8988T (cell line): ENCODE data around the gene CD34.

Experiments
- DNase-seq: peaks from one replicate; pipeline ENCODE4 v3.0.0; 2011

CD34 gene

DNA sequence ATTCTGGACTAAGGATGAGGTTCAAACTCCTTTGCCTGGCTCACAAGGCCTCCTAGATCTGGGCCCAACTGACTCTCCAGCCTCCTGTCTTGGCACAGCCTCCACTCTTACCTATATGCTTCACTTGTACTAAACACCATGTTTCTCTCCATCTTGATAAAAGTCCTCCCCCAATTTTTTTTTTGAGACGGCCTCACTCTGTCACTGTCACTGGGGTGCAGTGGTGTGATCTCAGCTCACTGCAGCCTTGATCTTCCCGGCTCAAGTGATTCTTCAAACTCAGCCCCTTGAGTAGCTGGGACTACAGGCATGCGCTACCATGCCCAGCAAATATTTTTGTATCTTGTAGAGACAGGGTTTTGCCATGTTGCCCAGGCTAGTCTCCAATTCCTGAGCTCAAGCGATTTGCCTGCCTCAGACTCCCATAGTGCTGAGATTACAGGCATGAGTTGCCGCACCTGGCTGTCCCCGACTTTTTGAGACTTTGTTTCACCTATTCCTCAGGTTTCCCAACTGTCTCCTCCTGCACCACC lies 39.7 kb downstream of the CD34 start:
- DNase-seq = no peak

DNA sequence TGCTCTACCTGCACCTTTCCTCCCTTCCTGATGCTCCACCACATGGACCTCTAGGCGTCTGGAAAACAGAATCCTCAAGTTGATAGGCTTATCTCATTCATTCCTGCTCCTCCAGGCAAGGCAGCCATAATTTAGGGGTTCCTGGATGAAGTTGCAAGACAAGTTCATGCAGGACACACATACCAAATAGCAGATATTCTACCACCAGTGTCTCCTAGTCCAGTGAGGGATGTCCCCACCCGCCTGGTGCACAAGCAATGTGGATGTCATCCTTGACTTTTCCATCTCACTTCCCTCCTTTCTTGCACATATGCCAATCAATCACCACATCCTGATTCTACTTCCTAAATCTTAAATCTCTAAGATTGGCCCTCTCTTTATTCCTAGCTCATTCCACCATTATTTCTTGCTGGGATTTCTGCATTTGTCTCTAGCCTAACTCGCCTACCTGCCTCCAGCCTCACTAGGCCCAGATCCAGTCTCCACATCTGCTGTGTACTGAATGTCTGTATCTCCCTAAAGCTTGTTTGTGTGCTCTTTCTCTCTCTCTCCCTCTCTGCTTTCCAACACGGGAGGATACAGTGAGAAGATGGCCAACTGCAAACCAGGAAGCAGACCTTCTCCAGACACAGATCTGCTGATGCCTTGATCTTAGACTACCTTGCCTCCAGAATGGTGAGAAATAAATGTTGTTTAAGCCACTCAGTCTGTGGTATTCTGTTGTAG lies 40.5 kb downstream of the CD34 start:
- no peak for DNase-seq

DNA sequence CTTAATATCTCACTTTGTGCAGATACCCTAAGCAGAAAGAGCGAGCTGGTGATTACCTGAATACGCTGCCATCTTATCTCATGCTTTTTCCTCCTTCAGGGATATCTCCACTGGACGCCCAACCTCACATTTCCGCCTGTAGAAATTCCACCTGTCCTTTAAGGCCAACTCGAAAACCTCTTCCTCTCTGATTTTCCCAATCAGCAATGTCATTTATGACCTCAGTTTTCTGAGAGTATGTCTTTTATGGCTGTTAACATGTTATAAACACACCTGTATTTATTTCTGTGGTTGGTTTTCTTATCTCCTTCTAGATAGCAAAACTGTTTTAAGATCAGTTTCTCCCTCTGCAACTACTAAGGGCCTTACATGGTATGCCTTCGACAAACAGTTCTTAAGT lies 41.1 kb downstream of the CD34 start:
- DNase-seq = no peak

DNA sequence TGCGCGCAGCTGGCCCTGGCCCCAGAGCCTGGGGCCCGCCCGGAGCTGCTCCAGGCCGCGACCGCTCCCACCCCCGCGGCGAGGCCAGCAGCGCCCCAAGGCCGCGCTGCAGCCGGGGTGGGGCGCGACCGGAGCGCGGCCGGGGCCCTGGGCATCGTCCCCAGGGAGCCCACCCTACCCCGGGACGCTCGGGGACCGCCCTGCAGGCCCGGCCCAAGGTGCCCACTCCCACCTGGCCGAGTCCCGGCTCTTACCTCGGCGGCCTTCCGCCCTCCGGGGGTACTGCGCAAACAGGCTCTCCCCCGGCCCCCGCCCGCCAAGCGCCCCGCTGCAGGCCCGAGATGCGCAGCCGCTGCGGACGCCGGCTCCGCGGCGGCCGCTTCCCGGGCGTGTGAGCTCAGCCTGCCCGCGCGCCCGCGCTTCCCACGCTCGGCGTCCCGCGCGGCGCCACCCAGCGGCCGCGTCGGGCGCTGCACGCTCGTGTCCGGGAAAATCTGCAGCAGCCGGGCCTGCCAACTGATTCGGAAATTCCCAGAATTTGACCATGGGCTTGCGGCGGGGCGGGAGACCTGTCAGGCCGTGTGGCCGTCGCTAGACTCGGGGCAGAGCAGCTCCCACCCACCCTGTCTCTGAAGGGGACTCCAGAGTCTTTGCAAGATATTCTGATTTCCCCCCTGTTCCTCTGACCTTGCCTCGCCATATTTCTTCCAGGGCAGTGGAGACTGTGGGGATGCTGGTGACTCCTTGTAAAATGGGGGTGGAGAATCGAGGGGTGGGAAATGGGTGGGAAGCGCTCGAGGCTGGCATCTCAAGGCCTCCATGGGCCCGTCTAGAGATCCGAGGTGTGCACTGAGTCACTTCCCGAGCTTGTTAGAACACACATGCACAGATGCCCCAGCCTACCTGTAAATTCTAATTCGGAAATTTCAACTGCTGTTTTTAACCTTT lies 41.9 kb downstream of the CD34 start:
- DNase-seq = peak; percentile 70

DNA sequence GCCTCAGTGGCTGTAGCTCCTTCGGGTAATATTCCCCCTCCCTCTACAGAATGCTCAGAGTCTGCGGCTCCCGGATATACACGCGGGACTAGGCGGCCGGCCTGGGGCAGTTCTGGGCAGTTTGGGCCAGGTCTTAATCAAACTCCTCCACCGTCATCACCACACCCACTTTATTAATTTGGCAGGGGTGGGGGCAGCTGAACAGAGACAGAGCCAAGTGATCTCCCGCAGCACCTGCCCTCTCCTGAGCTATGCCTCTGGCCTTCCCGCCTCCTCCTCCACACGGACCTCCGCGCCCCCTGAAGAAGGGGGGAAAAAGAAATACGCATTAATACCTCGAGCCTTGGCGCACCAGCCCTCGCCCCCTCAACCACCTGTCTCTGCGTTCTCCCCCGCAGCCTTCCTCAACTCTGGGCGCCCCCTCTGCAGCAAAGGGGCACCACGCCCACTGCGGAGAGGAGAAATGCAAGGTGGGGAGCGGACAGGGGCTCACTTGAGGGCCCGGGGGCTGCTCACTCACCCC lies 42.6 kb downstream of the CD34 start:
- no peak for DNase-seq

DNA sequence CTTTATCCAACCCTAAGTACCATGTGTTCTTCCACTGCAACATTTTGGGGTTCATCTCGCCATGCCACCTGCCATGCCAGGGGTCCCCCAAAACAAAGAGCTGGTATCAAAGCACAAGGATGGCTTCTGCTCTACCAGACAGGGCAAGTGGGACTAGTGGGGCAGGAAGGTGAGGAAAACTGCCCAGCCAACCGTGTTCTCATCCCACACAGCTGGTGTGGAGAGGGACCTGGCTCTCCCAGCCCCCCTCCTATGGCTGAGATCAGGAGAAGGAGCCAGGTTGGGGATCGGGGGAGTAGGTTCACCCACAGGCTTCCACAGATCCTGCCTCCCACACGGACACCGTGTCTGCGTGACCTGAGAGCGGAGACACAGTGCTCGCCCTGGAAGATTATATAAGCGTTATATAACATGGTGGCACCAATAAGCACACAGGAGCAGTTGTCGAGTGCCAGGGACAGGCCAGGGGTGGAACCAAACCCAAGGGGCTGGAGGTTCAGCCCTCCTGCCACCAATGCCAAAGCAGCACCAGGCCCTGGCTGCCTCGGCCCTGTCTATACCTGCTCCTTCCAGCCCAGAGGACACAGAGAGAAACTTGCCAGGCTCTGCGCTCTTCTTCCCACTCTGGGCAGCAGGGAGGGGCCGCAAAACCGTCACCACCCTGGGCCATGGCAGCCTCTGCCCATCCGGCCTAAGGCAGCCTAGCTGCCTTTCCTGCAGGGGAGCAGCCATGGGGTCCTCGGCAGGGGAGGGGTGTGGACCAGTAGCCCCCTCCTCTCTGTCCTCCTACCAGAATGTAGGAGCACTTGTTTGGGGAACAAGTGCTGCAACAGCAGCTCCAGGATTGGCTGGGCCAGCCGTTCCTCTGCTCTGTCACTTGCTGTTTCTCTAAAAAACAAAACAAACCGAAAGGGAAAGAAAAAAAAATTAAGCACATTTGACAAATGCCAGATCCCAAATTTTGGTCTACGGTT lies 43.5 kb downstream of the CD34 start:
- no peak for DNase-seq

DNA sequence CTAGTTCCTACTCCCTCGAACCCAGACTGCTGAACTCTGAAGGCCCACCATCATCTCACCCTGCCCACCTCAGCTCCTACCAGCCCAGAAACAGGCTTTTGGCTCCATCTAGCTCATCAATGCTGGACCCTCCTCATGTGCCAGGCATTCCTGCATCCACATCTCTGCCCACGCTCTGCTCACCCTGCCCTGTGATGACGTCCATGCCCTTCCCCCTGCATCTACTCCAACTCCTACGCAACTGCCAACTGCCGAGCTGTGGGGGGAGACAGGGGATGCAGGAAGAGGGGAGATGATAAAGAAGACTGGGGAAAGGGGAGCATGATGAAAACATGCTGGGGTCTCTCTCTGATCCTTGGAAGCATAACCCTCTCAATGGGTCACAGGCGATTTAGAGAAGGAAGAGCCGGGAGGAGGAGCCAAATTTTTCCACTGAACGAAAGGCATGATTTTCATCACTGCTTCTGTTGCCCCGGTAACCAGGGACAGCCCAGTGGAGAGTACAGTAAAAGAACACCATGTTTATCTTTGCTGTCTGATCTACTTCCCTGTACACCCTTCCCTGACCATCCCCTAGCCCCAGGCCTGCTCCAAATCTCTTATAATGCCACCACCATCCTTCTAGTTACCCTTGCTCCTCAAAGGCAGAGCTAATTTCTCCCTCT lies 44.3 kb downstream of the CD34 start:
- DNase-seq = no peak

DNA sequence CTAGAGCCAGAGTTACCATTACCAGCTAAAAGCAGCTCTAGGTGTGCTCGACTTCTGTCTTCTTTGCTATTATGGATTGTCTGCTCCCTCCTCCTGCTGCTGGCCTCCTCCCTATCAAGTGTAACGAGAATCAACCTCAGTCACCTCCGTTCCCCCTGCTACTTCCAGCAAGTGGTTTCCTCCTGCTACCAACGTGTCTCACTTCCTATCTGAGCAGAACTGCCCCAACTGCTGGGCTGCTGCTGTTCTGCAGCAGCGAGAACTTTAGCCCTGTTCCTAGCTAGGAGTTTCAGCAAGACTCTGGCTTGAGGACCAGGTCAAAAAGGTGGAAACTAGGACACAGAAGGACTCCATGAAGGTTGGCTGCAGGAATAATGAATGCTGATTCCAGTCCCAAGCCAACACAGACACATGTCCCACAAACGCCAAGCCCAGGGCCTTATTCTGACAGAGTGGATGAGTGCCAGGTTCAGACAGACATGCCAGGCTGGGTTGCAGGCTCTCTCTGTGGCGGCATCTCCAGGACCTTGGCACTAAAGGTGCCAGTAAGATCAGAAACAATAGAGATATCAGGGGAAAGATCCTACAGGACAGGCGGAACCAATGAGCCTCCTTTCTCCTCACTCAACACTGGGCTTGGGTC lies 46.9 kb downstream of the CD34 start:
- DNase-seq = no peak

DNA sequence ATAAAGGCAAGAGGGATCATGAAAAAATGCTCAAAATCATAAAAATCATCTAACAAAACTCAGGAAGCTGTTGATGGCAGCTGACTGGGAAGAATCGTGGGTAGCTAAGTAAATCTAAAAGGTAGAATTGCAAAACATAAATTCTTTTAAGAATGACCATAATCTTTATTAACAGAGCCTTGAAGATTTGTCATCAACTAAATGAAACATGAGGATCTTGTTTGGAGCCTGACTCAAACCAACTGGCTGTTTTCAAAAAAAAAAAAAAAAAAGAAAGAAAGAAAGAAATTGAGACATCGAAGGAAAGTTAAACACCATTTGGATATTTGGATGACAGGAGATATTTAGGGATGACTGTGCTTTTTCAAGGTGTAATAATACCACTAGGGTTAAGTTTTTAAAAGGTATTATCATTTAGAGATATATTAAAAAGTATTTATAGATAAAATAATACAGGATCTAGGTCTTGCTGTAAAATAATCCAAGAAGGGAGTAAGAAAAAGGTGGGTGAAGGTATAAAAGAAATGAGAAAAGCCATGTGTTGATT lies 48.6 kb downstream of the CD34 start:
- no peak for DNase-seq

DNA sequence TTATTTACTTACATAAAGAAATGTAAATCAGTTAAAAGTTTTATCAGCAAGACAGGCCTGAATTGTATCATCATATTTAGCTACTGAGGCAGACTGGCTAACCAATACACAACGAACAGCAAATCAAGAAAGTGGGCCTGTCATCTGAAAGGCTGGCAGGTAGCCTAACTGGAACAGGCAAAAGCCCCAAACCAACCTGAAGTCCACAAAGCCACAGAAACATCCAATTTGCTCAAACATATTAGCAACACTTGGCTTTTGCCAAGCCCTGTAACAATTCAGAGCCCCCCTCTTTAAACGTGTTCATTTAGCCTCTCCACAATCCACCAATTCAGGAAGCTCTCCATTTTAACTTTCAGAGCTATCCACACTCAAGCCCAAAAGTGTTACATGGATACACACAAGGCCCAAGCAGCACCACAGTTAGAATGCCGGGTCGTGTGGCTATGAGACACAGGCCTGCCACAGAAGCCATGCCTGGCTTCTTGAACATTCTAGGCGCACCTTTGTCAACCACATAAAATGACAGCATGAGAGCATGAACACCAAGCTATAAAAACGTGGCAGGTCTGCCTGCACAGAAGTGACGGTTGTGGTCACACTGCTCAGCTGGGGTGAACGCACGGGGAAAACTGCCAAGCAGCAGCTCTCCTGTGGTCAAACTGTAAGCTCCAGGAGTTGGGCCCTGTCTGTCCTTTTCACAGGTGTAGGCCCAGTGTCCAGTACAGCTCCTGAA lies 49.3 kb downstream of the CD34 start:
- no peak for DNase-seq

DNA sequence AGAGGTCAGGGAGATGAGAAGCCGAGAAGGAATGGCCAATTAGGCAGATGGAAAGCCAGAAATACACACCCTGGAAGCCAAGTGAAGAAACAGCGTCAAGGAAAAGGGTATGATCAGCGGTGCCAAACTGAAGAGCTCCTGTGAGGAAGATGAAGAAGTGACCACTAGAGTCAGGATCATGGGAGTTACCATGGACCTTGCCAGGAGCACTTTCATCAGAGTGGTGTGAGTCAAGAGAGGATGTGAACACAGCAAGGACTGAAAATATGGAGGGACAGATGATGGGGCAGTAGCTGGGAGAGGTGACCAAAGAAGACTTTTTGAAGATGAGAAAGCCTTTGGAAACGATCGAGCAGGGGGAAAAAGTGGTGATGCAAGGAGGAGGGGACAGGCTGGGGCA lies 50.4 kb downstream of the CD34 start:
- no peak for DNase-seq

DNA sequence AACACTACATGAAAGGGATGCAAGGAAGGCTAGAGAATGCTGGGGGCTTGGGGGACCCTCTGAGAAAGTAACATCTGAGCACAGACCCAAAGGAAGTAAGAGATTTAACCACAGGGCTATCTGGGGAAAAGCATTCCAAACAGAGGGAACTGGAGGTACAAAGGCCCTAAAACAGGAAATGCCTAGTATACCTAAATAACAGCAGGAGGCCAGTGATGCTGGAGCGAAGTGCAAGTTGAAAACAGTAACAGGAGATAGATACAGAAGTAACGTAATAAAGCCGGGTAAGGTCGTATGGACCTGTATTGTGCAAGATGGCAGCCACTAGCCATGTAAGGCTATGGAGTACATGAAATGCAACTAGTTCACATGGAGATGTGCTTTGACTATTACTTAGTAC lies 52.1 kb downstream of the CD34 start:
- no peak for DNase-seq

DNA sequence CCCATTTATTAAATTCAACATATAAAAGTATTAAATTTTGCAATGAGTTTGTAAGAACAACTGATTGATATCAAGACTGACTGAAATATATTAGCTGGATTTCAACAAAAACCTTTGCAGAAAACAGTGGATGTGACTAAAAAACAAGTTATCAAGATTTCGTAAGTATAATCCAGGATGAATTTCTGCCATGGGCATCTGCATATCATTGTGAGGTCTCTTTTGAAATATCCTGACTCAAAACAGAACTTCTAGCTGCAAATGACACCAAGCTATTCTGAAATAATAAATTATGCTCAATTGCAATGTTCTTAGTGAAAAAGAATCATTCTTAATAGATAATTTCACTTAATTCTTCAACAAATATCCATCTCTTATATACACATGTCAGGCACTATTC lies 52.6 kb downstream of the CD34 start:
- DNase-seq = no peak

DNA sequence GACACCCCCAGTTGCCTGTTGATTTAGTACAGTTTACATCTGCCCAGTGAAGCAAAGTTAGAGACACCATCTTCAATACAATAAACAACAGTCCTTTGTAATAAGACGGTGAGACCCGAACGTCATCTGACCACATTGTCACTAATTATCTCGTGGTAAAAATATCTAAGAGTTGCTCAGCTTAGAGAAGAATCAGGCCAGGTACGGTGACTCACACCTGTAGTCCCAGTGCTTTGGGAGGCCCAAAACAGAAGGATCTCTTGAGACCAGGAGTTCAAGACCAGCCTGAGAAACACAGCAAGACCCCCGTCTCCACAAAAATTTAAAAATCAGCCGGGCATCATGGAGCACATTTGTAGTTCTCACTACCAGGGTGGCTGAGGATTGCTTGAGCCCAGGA lies 53.5 kb downstream of the CD34 start:
- DNase-seq = no peak

DNA sequence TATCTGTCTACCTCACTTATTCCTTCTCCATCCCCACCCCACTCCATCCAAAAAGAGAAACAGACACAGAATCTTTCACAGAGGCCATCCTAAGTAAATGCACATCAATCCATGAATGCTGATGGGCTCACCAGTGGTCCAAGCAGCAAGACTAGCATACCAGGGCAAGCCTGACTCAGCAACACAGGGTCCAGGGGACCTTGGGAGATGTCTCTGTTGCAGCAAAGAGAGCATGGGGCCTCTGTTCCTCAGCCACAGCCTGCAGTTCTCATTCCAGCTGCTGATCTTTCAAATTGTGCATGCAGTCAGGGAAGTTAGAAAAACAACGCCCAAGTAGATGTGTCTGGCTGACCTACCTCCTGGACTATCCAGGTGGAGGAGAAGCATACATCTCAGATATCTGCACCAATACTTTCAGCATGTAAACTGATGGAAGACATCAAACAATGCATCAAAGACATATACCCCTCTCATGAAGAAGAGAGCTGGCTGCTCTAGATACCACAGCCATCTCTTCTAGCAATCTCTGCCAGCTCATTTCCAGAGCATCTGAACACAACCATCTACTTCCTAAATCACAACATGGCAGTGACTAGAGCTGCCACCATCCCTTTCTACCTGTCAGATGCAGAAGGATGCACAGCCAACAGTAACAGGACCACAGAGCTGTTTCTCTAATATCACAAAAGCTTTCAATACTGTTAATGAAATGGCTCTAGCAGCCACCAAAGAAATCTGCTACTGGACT lies 54.5 kb downstream of the CD34 start:
- DNase-seq = no peak

DNA sequence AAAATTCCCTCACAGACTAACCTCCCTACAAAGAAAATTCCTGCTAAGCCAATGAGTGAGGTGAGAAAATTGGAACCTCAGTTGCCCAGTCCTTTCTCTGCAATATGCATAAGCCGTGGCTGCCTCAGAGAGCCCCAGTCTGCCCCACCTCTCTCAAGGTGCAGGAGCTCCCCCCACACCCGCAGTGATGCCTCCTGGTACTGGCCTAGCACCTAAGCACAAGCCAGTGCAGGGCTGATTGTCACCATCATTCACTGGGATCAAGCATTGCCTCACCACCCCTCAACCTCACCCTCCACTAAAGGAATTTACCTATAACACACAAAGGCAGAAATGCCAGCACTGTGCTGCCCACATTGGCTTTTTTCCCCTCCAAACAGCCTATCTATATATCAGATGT lies 56.9 kb downstream of the CD34 start:
- DNase-seq = no peak

DNA sequence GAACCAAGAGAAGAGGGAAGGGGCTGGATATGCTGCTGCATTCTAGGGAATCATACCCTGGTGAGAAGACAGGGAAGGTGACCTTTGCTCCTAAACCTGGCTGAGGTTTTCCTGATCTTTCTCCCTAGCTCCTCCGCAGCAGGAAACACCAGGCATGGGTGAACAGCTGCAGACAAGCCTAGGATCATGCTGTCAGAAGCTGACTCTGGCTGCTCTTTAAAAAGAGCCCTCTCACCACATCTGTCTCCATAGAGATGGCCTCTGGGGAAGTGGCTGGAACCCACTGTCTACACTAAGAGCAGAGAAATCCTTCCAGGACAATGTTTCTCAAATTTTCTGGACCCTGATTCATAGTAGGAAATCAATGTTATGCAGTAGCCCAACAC lies 57.6 kb downstream of the CD34 start:
- DNase-seq = no peak

DNA sequence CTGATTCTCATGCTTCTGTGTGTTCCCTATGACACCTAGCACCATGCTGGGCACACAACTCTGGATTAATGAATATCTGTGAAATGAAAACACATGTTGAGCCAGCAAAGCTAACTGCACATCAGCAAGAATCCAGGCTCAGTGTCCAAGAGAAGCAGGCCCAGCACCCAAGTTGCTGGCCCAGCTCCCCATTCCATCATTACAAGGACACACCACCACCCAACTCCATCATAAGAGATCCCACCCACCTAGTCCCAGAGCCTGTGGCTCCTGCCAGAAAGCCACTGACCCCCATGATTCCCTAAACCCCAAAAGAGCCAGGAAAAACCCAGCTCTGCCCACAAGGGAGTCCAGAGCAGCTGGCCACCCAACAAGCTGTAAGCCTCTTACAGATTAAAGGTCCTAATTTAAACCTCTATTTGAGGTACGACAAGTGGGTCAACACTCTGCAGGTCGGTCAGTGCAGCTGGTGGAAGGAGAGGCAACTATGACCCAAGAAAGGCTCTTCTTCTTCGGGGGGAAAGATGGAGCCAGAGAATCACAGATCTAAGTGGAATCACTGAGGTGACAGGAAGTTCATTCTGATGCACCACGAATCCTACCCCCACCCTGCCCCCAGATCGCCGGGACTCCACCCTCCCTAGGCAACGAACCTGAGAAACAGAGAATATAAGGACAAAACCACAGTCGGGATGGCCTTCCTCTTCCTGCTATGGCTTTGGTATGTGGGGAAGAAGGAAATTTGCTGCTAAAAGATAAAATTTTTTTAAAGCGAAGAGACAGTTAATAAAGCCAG lies 58.2 kb downstream of the CD34 start:
- no peak for DNase-seq

DNA sequence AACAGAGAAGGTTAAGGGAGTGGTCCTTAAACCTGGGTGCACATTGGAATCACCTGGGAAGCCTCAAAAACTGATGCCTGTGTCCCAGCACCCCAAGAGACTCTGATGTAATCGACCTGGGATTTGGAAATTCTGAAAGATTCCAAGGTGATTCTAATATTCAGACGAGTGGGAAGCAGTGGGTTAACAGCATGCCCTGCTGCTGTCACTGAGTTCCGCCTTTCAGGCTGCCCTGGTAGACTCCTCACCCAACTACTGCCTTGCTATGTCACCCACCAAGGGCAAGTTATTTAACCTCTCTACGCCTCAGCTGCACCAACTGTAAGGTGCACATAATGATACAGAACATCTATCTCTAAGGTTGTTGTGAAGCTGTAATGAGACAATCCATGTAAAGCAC lies 59.2 kb downstream of the CD34 start:
- DNase-seq = no peak
